ENCODE measurements around the gene DISC1. TPM values are rescaled to one million over a fixed set of nuclear protein-coding genes. Genes with fewer than 3 reads are reported as not detected.

DISC1 gene
- polyA plus RNA-seq, 3 donors: 5.5 to 14.7 (median 5.8) TPM

- peaks cover 17 to 42% of the 10 kb centered on the region in 2 donors for H3K36me3 ChIP-seq (replicated peaks in 1 of 2; ENCODE audit: control insufficient read depth in 1 of 2, insufficient read depth in 2 of 2, low read length in 2 of 2)
- Mint-ChIP-seq H3K4me1 (peaks cover 27% of the 10 kb centered on the region), H3K9me3 (no peaks in the 10 kb centered on the region), H3K36me3 (peaks cover 49 to 64% of the 10 kb centered on the region in 2 donors), H3K4me3 (peak overlapping the region; percentile 6 to 76), H3K27ac (peak overlapping the region; percentile 23 to 92 (median 82)), H3K27me3 (ENCODE audit: low read depth in 3 of 3) (no peaks in the 10 kb centered on the region)
- H3K4me3 ChIP-seq (replicated peaks in 1 of 3; ENCODE audit: low read depth in 2 of 3, low read length in 3 of 3): peak overlapping the region in 1 of 3 experiments; percentile 2
- intact Hi-C loops (cut with micrococcal nuclease): no loop called here
- peaks cover 15% of the 10 kb centered on the region for H3K79me2 ChIP-seq (ENCODE audit: insufficient read depth, low read length)
- peak; percentile 9 to 18 (median 10) for DNase-seq
- peak overlapping the region; percentile 26 for H3K4me2 ChIP-seq (replicated peaks; ENCODE audit: extremely low read depth, low read length, poor library complexity, severe bottlenecking)
- H3K9ac ChIP-seq (ENCODE audit: insufficient read depth, low read length, poor library complexity, severe bottlenecking): no peak overlapping the region
- H3K9me3 ChIP-seq (replicated peaks in 1 of 2; ENCODE audit: control insufficient read depth in 1 of 2, insufficient read depth in 1 of 2, low read length in 2 of 2): no peaks in the 10 kb centered on the region
- 12% methylated on average over 7 of the region's 7 CpGs for WGBS (ENCODE audit: insufficient coverage)
- peak overlapping the region; percentile 43 to 60 for H3K27ac ChIP-seq (ENCODE audit: low read depth in 1 of 2, low read length in 2 of 2)
- H4K20me1 ChIP-seq (ENCODE audit: insufficient read depth, low read length): peaks cover 35% of the 10 kb centered on the region
- peaks cover 14 to 16% of the 10 kb centered on the region in 2 donors for H3K4me1 ChIP-seq (ENCODE audit: control insufficient read depth in 1 of 2, insufficient read depth in 2 of 2, low read length in 2 of 2)
- H2AFZ ChIP-seq (ENCODE audit: insufficient read depth, low read depth, low read length, poor library complexity, severe bottlenecking): no peak overlapping the region
- TF ChIP-seq, protein P1, sequence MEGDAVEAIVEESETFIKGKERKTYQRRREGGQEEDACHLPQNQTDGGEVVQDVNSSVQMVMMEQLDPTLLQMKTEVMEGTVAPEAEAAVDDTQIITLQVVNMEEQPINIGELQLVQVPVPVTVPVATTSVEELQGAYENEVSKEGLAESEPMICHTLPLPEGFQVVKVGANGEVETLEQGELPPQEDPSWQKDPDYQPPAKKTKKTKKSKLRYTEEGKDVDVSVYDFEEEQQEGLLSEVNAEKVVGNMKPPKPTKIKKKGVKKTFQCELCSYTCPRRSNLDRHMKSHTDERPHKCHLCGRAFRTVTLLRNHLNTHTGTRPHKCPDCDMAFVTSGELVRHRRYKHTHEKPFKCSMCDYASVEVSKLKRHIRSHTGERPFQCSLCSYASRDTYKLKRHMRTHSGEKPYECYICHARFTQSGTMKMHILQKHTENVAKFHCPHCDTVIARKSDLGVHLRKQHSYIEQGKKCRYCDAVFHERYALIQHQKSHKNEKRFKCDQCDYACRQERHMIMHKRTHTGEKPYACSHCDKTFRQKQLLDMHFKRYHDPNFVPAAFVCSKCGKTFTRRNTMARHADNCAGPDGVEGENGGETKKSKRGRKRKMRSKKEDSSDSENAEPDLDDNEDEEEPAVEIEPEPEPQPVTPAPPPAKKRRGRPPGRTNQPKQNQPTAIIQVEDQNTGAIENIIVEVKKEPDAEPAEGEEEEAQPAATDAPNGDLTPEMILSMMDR (IDR thresholded peaks at IDR 0.05): no peak
- H3K27me3 ChIP-seq (ENCODE audit: control insufficient read depth in 2 of 2, insufficient read depth in 2 of 2, low read length in 2 of 2): no peaks in the 10 kb centered on the region
Measured at GRCh38 chr1:231844986-231845502, 218.5 kb downstream of the DISC1 start.

- intact Hi-C loops (cut with micrococcal nuclease): no loop called here
- H3K27me3 Mint-ChIP-seq (ENCODE audit: low read depth in 3 of 3): no peaks in the 10 kb centered on the region
- Histone ChIP-seq H3K4me1 (ENCODE audit: control insufficient read depth in 1 of 2, insufficient read depth in 2 of 2, low read length in 2 of 2) (peaks cover 14 to 16% of the 10 kb centered on the region in 2 donors), H3K27me3 (ENCODE audit: control insufficient read depth in 2 of 2, insufficient read depth in 2 of 2, low read length in 2 of 2) (no peaks in the 10 kb centered on the region), H3K9me3 (replicated peaks in 1 of 2; ENCODE audit: control insufficient read depth in 1 of 2, insufficient read depth in 1 of 2, low read length in 2 of 2) (no peaks in the 10 kb centered on the region), H4K20me1 (ENCODE audit: insufficient read depth, low read length) (peaks cover 49% of the 10 kb centered on the region), H3K9ac (ENCODE audit: insufficient read depth, low read length, poor library complexity, severe bottlenecking) (no peak overlapping the region), H3K36me3 (replicated peaks in 1 of 2; ENCODE audit: control insufficient read depth in 1 of 2, insufficient read depth in 2 of 2, low read length in 2 of 2) (peaks cover 19 to 57% of the 10 kb centered on the region in 2 donors), H3K4me2 (replicated peaks; ENCODE audit: extremely low read depth, low read length, poor library complexity, severe bottlenecking) (no peak overlapping the region), H3K27ac (ENCODE audit: low read depth in 1 of 2, low read length in 2 of 2) (no peak overlapping the region), H2AFZ (ENCODE audit: insufficient read depth, low read depth, low read length, poor library complexity, severe bottlenecking) (no peak overlapping the region), H3K4me3 (replicated peaks in 1 of 3; ENCODE audit: low read depth in 2 of 3, low read length in 3 of 3) (no peak overlapping the region), H3K79me2 (ENCODE audit: insufficient read depth, low read length) (peaks cover 11% of the 10 kb centered on the region)
- no peak overlapping the region for H3K4me3 Mint-ChIP-seq
- peaks cover 65 to 77% of the 10 kb centered on the region in 2 donors for H3K36me3 Mint-ChIP-seq
- no peak for DNase-seq
- TF ChIP-seq, protein P1 (IDR thresholded peaks at IDR 0.05): no peak
- peak overlapping the region in 2 of 7 donors; percentile 2 to 11 for H3K27ac Mint-ChIP-seq
- H3K4me1 Mint-ChIP-seq: peaks cover 23% of the 10 kb centered on the region
- H3K9me3 Mint-ChIP-seq: no peaks in the 10 kb centered on the region
- WGBS (ENCODE audit: insufficient coverage): 100% methylated on average over 4 of the region's 7 CpGs
Measured at GRCh38 chr1:231847612-231848397, 221.2 kb downstream of the DISC1 start.

All from CD14-positive monocyte (primary cell).